BJ (cell line): ENCODE data around the gene GPC6. TPM values are rescaled to one million over a fixed set of nuclear protein-coding genes. Genes with fewer than 3 reads are reported as not detected.

Experiments used
- CTCF ChIA-PET: fragments of 350-600 bp; formaldehyde crosslinking; extraction: SDS; loops from one replicate; lab custom pipeline; 2021; ENCODE audit warnings: antibody characterized with exemption, inconsistent platforms; lab: Yijun Ruan, JAX
- POLR2A ChIA-PET: fragments of 300-600 bp; sonication (Branson Sonifier 250); formaldehyde crosslinking; extraction: SDS; loops from one replicate; lab custom pipeline; 2021; ENCODE audit warnings: antibody characterized with exemption; lab: Charles Lee
- DNase-seq: peaks from one replicate; pipeline ENCODE4 v3.0.0-alpha.2; 2011; ENCODE audit warnings: low read depth
- H3K27me3 ChIP-seq: 2 replicates; pipeline ENCODE4 v1.6.0; 2011; ENCODE audit warnings: low read length; ENCODE audit not compliant: control insufficient read depth, insufficient read depth
- H3K36me3 ChIP-seq: 2 replicates; pipeline ENCODE4 v1.5.1; 2011; ENCODE audit warnings: low read length; ENCODE audit not compliant: control insufficient read depth, insufficient read depth
- H3K4me3 ChIP-seq: 2 replicates; pipeline ENCODE4 v1.5.1; 2011; ENCODE audit warnings: low read depth, mild to moderate bottlenecking, control low read depth, low read length
- polyA plus RNA-seq: library from polyadenylated mRNA; depleted of rRNA; stranded (reverse); fragments of >200 nt; gene quantifications from 2 replicates; pipeline ENCODE4 v1.2.3, GENCODE V29; 2011
- TF ChIP-seq, protein P1 (sequence below): IDR thresholded peaks from 2 replicates; pipeline ENCODE4 v1.5.1; 2011; ENCODE audit warnings: low read depth, mild to moderate bottlenecking, control low read depth, inconsistent platforms, low read length, moderate library complexity; ENCODE audit not compliant: insufficient read depth

Gene GPC6
- polyA plus RNA-seq, 1 experiment, result 23.0 TPM

DNA sequence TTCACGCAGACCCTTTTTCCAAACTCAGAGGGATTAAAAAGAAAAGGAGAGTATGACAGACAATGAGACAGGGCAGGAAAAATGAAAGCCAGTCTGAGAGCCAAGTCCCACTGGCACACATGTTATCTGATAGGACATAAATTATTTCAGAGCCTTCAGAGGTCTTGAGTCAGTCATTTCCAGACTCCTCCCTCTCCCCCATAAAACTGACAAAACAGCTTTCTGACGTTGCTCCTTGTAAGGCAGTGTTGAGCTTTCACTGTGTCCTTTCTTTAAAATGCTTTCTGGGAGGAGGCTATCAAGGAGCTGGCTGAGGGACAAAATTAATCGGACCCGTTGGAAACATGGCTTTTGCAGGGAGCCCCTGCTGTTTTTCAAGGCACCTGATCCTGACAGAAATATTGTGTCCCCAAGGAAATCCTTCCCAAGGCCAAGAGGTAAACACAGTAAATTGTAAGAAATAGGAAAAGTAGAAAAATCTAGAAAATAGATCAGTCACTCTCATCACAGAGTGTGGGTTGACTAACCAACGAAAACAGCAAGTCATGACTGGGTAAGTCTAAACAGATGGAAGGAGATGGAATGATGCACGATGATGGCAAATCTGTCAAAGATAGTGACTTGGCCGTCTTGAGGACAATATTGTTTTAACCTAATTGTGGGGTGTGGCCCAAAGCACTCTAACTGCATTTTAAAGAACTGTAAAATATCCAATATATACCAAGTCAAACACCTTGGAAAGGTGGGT is 1163.2 kb downstream of the GPC6 start:
- DNase-seq, result no peak
- TF ChIP-seq, protein P1, sequence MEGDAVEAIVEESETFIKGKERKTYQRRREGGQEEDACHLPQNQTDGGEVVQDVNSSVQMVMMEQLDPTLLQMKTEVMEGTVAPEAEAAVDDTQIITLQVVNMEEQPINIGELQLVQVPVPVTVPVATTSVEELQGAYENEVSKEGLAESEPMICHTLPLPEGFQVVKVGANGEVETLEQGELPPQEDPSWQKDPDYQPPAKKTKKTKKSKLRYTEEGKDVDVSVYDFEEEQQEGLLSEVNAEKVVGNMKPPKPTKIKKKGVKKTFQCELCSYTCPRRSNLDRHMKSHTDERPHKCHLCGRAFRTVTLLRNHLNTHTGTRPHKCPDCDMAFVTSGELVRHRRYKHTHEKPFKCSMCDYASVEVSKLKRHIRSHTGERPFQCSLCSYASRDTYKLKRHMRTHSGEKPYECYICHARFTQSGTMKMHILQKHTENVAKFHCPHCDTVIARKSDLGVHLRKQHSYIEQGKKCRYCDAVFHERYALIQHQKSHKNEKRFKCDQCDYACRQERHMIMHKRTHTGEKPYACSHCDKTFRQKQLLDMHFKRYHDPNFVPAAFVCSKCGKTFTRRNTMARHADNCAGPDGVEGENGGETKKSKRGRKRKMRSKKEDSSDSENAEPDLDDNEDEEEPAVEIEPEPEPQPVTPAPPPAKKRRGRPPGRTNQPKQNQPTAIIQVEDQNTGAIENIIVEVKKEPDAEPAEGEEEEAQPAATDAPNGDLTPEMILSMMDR, result no peak
- H3K4me3 ChIP-seq, result no peak overlapping the region
- no peaks in the 10 kb centered on the region for H3K36me3 ChIP-seq
- CTCF ChIA-PET, result interaction anchor here (1.4 kb wide), 1 partner anchor 28 kb away, joined by 5 read pairs; no protein-coding TSS in a partner anchor
- no peaks in the 10 kb centered on the region for H3K27me3 ChIP-seq
- POLR2A ChIA-PET, result no interaction called here

DNA sequence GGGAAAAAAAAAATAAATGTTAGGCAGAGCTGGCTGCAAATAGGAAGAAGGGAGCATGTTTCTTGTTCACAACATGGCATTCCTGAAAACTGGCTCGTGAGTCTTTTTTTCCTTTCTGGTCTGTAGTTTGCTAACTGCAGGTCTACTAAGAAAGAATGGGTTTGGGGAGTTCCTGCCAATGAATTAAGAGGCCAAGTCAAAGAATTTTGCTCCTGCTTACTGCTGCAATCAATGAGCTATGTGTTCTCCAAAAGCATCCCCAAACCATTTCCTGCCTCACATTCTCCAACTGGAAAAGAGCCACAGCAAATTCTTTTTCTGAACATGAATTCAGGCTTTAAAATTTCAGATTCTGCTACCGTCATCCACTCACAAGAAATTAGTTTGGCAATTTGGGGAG is 1164.3 kb downstream of the GPC6 start:
- no peaks in the 10 kb centered on the region for H3K36me3 ChIP-seq
- TF ChIP-seq, protein P1, result no peak
- H3K27me3 ChIP-seq, result no peaks in the 10 kb centered on the region
- H3K4me3 ChIP-seq, result no peak overlapping the region
- CTCF ChIA-PET, result interaction anchor here (0.7 kb wide), 1 partner anchor 227 kb away, joined by 3 read pairs; no protein-coding TSS in a partner anchor
- no peak for DNase-seq
- POLR2A ChIA-PET, result no interaction called here

DNA sequence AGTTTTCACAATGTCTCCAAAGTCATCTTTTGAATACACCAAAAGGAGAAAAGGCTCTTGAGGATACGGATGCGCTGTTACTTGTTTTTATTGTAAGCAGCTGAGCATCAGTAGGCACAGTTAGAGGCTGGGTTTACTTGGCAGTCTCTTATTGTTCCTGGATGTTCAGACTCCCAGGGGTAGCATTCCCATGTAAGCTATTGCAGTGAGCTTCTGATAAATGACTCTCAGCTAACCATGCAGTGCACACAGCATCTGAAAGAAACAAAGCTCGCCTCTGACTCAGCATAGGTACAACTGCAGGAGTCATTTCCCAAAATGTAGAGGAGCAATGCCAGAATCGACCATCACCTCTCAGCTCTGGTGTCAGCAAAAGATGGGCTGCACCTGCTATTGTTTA is 1168.1 kb downstream of the GPC6 start:
- ChIA-PET POLR2A (no interaction called here), CTCF (interaction anchor here (1.2 kb wide), 1 partner anchor 8 kb away, joined by 3 read pairs; no protein-coding TSS in a partner anchor)
- TF ChIP-seq, protein P1, result no peak
- no peak overlapping the region for H3K4me3 ChIP-seq
- no peaks in the 10 kb centered on the region for H3K36me3 ChIP-seq
- H3K27me3 ChIP-seq, result no peaks in the 10 kb centered on the region
- DNase-seq, result no peak

DNA sequence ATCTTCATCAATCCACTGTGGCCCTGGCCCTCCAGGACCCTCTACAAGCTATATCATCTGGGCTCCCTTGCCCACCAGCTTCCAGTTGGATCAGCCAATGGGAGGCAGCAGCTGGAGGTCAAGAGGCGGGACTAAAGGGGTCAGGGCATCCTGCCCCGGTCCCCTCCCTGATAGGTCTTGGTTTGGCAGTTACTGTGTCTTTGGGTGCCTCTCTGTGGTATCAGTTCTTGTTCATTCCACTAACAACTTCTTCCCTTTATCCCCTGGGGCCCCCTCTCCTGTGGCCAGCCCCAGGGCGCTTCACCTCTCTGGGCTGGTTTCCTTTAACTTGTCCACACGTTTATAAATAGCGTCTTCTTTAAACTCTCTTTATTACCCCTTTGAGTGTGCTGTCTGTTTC is 1169.3 kb downstream of the GPC6 start:
- no peak overlapping the region for H3K4me3 ChIP-seq
- H3K27me3 ChIP-seq, result no peaks in the 10 kb centered on the region
- no peak for DNase-seq
- no peaks in the 10 kb centered on the region for H3K36me3 ChIP-seq
- CTCF ChIA-PET, result interaction anchor here (1.2 kb wide), 1 partner anchor 10 kb away, joined by 3 read pairs; no protein-coding TSS in a partner anchor
- POLR2A ChIA-PET, result no interaction called here
- TF ChIP-seq, protein P1, result no peak

DNA sequence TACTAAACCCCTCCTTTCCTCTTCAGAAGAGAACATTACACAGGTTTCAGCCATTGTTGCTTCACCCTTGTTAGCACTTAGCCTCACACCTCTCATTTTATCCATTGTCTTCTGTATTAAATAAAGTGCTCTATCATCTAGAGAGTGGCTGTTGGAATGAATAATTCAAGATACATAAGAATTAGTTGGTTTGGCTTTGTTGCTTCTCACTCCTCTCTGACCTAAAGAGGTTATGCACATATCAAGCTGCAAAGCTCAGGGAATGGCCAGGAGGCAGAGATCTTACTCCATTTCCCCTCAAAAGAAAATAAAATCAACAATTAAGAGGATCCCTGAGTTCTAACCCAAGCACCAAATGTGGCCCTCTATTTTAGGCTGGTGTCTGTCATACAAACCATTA is 1173.2 kb downstream of the GPC6 start:
- TF ChIP-seq, protein P1, result no peak
- DNase-seq, result no peak
- Histone ChIP-seq H3K4me3 (no peak overlapping the region), H3K27me3 (no peaks in the 10 kb centered on the region), H3K36me3 (no peaks in the 10 kb centered on the region)
- ChIA-PET CTCF (no interaction called here), POLR2A (no interaction called here)
